Ovary (tissue), 3 donors: Measurements from ENCODE around the gene COX4I1.

ENCODE experiments used
- CTCF ChIP-seq, 3 donors: fragments of 450-650 bp in 2 of 3; fragments of 200-600 bp in 1 of 3; IDR thresholded peaks; one replicate each; pipeline versions ENCODE4 v1.5.1 to v1.8.0; 2016 to 2022; ENCODE audit warnings: antibody characterized with exemption in 3 of 3, mild to moderate bottlenecking in 1 of 3
- POLR2A ChIP-seq: fragments of 450-650 bp; IDR thresholded peaks from one replicate; pipeline ENCODE4 v1.6.1; 2017; ENCODE audit warnings: antibody characterized with exemption, mild to moderate bottlenecking, moderate library complexity
- donor health status: DM: no; HTN: no; CAD: no.

GRCh38 chr16:85810742-85811115 is 11.2 kb downstream of the COX4I1 start:
- TF ChIP-seq POLR2A (no peak), CTCF (IDR thresholded peaks at IDR 0.05) (no peak)
